A673 (cell line): ENCODE data around the gene SPDYE2B. TPM values are rescaled to one million over a fixed set of nuclear protein-coding genes. Genes with fewer than 3 reads are reported as not detected.
"Not testable (repeated sequence)": the region's sequence is repeated elsewhere in the genome, so short reads cannot be mapped to it uniquely, and the experiment has no call there.

Source experiments
- BruUV-seq: library from RNA; stranded (reverse); fragments of 400-500 nt; replicated peaks from 2 replicates; lab custom pipeline; 2021; lab: Mats Ljungman, UMichigan
- CTCF ChIA-PET: fragments of 300-600 bp; sonication (Branson Sonifier 250); formaldehyde crosslinking; loops from one replicate; lab custom pipeline; 2022; ENCODE audit warnings: antibody characterized with exemption; lab: Charles Lee
- POLR2A ChIA-PET: fragments of 300-600 bp; sonication (Branson Sonifier 250); formaldehyde crosslinking; loops from one replicate; lab custom pipeline; 2022; ENCODE audit warnings: antibody characterized with exemption; ENCODE audit not compliant: low non-redundant PET; lab: Charles Lee
- DNase-seq: peaks from one replicate; pipeline ENCODE4 v3.0.0-alpha.2; 2015; ENCODE audit warnings: low spot score
- H3K27ac ChIP-seq: fragments of 200-600 bp; sonication (generic); 2 replicates; pipeline ENCODE4 v1.5.1; 2016; ENCODE audit warnings: mixed run types, low read depth, mild to moderate bottlenecking, mixed read lengths, antibody characterized with exemption, low read length; ENCODE audit not compliant: poor library complexity, severe bottlenecking
- H3K27me3 ChIP-seq: fragments of 200-600 bp; sonication (generic); replicated peaks from 2 replicates; pipeline ENCODE4 v1.6.1; 2017; ENCODE audit warnings: mixed run types, low read depth, mild to moderate bottlenecking, mixed read lengths, antibody characterized with exemption, low read length; ENCODE audit not compliant: insufficient read depth, poor library complexity
- H3K36me3 ChIP-seq: fragments of 200-600 bp; sonication (generic); 2 replicates; pipeline ENCODE4 v1.6.1; 2016; ENCODE audit warnings: mixed run types, mild to moderate bottlenecking, mixed read lengths, antibody characterized with exemption, low read length; ENCODE audit not compliant: insufficient read depth, poor library complexity, severe bottlenecking
- H3K4me1 ChIP-seq: fragments of 200-600 bp; sonication (generic); 2 replicates; pipeline ENCODE4 v1.6.1; 2017; ENCODE audit warnings: mixed run types, mild to moderate bottlenecking, mixed read lengths, antibody characterized with exemption, low read length; ENCODE audit not compliant: insufficient read depth, poor library complexity, severe bottlenecking
- H3K4me3 ChIP-seq: fragments of 200-600 bp; sonication (generic); 2 replicates; pipeline ENCODE4 v1.5.1; 2016; ENCODE audit warnings: low read depth, mixed run types, mild to moderate bottlenecking, mixed read lengths, low read length; ENCODE audit not compliant: poor library complexity, severe bottlenecking
- H3K9me3 ChIP-seq: fragments of 200-600 bp; sonication (generic); 2 replicates; pipeline ENCODE4 v1.6.1; 2016; ENCODE audit warnings: mixed run types, low read depth, mild to moderate bottlenecking, mixed read lengths, antibody characterized with exemption, low read length; ENCODE audit not compliant: poor library complexity, severe bottlenecking
- intact Hi-C: fragments of 100-400 bp; cut with micrococcal nuclease; formaldehyde crosslinking; loops from one replicate; pipeline ENCODE4 v1.10.0; 2022; ENCODE audit not compliant: unreplicated experiment
- total RNA-seq: library from RNA; stranded (reverse); gene quantifications from 2 replicates; pipeline ENCODE4 v1.2.3, GENCODE V29; 2021

The SPDYE2B gene
- total RNA-seq, 1 experiment from 2014 or later, result not detected

DNA sequence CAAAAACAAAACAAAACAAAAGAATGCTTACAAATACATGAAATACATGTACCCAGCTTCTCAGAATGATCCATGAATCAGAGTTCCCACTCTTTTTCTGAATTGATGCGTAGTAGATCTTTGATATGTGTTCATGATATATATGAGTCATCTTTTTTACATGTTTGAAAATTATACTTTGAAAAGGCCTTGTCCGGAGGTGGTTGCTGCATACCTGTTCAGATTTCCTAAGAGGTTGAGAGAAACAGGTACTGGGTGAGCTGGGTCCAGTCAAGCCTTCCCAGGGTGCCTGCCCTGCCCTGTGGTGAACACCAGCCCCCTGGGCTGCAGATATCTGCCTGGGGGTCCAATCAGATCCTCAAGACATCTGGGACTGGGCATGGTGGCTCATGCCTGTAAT, 25.4 kb downstream of the SPDYE2B start:
- H3K36me3 ChIP-seq, POLR2A ChIA-PET, intact Hi-C loops, H3K4me3 ChIP-seq, CTCF ChIA-PET, DNase-seq, BruUV-seq, H3K27me3 ChIP-seq, H3K4me1 ChIP-seq, H3K27ac ChIP-seq, H3K9me3 ChIP-seq: not testable (repeated sequence)

DNA sequence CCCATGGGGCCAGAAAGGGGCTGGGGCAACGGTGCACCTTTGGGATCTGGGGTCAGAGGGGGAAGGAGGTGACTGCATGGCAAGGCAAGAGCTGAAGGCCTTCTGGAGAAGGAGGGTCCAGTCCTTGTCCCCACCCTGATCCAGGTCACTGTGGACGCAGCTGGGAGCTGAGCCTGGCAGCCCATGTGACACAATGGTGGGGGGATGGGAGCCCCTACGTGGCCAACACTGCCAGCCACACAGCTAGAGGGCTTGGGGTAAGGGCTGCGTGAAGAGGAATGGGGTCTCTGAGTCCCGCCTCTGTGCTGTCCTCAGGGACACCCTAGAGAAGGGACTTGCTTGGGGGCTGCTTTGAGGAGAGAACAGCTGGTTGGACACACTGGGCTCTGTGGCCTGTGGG, 30.7 kb downstream of the SPDYE2B start:
- H3K36me3 ChIP-seq, intact Hi-C loops, POLR2A ChIA-PET, H3K4me3 ChIP-seq, DNase-seq, H3K27me3 ChIP-seq, BruUV-seq, H3K4me1 ChIP-seq, H3K27ac ChIP-seq, CTCF ChIA-PET, H3K9me3 ChIP-seq: not testable (repeated sequence)

DNA sequence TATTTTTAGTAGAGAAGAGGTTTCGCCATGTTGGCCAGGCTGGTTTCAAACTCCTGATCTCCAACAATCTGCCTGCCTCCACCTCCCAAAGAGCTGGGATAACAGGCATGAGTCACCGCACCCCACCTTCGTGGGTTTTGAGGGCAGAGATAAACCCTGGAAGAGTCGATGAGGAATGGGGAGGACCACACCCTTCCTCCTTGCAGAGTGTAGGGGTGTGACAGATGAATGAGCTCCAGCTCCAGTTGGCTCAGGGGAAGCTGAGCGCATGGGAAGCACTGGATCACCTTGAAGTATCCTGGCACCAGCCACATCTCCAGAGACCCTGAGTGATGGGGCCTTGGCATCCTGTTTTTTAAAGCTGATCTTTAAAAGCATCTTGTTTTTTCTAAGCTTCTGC, 32.4 kb downstream of the SPDYE2B start:
- H3K36me3 ChIP-seq, H3K4me1 ChIP-seq, H3K27me3 ChIP-seq, BruUV-seq, H3K27ac ChIP-seq, H3K9me3 ChIP-seq, intact Hi-C loops, DNase-seq, H3K4me3 ChIP-seq, POLR2A ChIA-PET, CTCF ChIA-PET: not testable (repeated sequence)

- H3K27ac ChIP-seq, result not testable (repeated sequence)
Measured at GRCh38 chr7:102688299-102689036, 38.3 kb downstream of the SPDYE2B start.

DNA sequence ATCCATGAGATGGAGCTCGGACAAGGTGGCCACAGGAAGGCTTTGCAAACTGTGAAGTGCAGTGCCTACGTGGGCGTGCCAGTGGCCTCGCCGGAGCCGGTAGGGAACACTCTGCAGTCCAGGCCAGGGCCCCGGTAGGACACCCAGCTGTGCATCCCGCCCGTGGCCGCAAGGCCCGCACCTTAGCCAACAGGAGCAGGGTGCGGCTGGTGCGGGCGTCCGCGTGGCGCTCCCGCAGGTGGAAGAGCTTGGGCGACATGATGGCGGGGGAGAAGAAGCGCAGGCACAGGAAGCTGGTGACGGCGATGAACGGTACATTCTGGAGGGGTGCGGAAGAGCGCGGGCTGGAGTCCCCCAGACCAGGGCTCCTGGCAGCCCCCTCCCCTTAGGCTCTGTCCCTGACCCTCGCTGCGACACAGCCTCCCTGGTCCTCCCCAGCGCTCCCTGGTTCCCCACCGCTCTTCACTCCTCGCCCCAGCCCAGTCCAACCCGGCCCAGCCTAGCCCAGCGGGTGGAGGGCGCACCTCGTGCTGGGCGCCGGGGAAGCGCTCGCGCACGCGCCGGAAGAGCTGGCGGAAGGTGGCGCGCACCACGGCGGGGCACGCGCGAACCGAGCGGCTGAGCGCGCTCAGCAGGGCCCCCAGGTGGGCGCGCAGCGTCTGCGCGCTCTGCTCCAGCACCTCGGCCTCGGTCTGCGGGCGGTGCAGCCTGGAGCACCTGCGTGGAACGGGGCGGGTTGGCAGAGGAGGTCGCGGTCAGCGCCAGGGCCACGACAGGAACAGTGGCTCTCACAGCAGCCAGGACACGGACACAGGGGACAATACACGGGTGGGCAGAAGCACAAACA, 39.5 kb downstream of the SPDYE2B start:
- DNase-seq, H3K36me3 ChIP-seq, H3K27ac ChIP-seq, POLR2A ChIA-PET, H3K27me3 ChIP-seq, BruUV-seq, H3K4me1 ChIP-seq, H3K4me3 ChIP-seq, H3K9me3 ChIP-seq, CTCF ChIA-PET, intact Hi-C loops: not testable (repeated sequence)

More at GRCh38 chr7:102688299-102689036, 38.3 kb downstream of the SPDYE2B start:
- DNase-seq, H3K36me3 ChIP-seq, H3K27me3 ChIP-seq, intact Hi-C loops, POLR2A ChIA-PET, H3K4me1 ChIP-seq, CTCF ChIA-PET, H3K9me3 ChIP-seq, BruUV-seq, H3K4me3 ChIP-seq: not testable (repeated sequence)

DNA sequence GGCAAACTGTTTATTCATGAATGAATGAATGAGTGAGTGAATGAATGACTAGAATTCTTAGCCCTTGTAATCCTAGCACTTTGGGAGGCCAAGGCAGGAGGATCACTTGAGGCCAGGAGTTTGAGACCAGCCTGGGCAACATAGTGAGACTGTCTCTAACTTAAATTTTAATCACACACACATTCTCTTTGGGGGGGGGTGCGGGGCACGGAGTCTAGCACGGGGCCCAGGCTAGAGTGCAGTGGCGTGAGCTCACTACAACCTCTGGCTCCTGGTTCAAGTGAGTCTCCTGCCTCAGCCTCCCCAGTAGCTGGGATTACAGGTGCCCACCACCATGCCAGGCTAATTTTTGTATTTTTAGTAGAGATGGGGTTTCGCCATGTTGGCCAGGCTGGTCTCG, 40.5 kb downstream of the SPDYE2B start:
- H3K4me1 ChIP-seq, H3K4me3 ChIP-seq, DNase-seq, CTCF ChIA-PET, H3K27me3 ChIP-seq, H3K36me3 ChIP-seq, H3K27ac ChIP-seq, BruUV-seq, H3K9me3 ChIP-seq, intact Hi-C loops, POLR2A ChIA-PET: not testable (repeated sequence)

DNA sequence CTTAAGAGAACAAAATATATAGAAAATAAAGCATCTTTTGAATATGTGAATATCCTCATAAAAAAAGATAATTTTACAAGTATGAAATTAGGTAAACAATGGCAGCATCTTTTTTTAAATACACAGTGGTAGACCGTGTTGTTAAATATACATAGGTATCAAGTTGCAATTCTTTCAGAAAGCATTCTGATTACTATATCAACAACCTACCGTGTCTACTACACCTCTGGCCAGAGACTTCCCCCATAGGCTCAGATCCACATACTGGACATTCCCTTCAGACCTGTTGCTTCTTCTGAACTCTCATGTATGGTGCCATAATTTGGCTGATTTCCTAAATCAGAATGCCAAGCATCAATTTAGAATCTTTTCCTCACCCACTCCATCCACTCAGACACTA, 43.9 kb downstream of the SPDYE2B start:
- H3K27me3 ChIP-seq, BruUV-seq, H3K4me3 ChIP-seq, intact Hi-C loops, H3K4me1 ChIP-seq, H3K9me3 ChIP-seq, H3K36me3 ChIP-seq, POLR2A ChIA-PET, DNase-seq, H3K27ac ChIP-seq, CTCF ChIA-PET: not testable (repeated sequence)
